ENCODE measurements around the gene FAM83E.
"Not testable (repeated sequence)": the region's sequence is repeated elsewhere in the genome, so short reads cannot be mapped to it uniquely, and the experiment has no call there.

- not testable (repeated sequence) for TF ChIP-seq CTCF, POLR2A (IDR thresholded peaks at IDR 0.05)
Observed at GRCh38 chr19:48657828-48658227, 43.0 kb upstream of the FAM83E start.
